Endothelial cell of umbilical vein (primary cell): Measurements from ENCODE around the gene TM4SF4. TPM values are rescaled to one million over a fixed set of nuclear protein-coding genes. Genes with fewer than 3 reads are reported as not detected.

ENCODE experiments used
- BruUV-seq: library from RNA; stranded (reverse); fragments of 400-500 nt; replicated peaks from 2 replicates; lab custom pipeline; 2021; lab: Mats Ljungman, UMichigan
- CTCF ChIA-PET: fragments of 300-600, 350-600 bp; sonication (Branson Sonifier 250); formaldehyde crosslinking; loops from one replicate; lab custom pipeline; 2021; ENCODE audit warnings: antibody characterized with exemption, inconsistent platforms; lab: Charles Lee
- POLR2A ChIA-PET: fragments of 300-600, 350-600 bp; sonication (Branson Sonifier 250); formaldehyde crosslinking; loops from one replicate; lab custom pipeline; 2021; ENCODE audit warnings: antibody characterized with exemption, inconsistent platforms; lab: Charles Lee
- DNase-seq: peaks from one replicate; pipeline ENCODE4 v3.0.0-alpha.2; 2011; ENCODE audit warnings: low read depth, low spot score
- FAIRE-seq: peaks from 2 replicates; lab custom pipeline; 2011; peaks lifted over from hg19 to GRCh38; lab: Jason Lieb, UNC
- H2AFZ ChIP-seq: 2 replicates; pipeline ENCODE4 v1.6.0; 2012; ENCODE audit warnings: low read depth, low read length, control low read depth, inconsistent platforms
- H3K27ac ChIP-seq: 2 replicates; pipeline ENCODE4 v1.5.1; 2011; ENCODE audit warnings: low read depth, mild to moderate bottlenecking, control low read depth, low read length, moderate library complexity; ENCODE audit not compliant: insufficient read depth
- H3K27me3 ChIP-seq, 2 experiments: 2 replicates each; pipeline versions ENCODE4 v1.6.0 to v1.6.1; 2011; ENCODE audit warnings: low read length in 2 of 2, mixed read lengths in 1 of 2; ENCODE audit not compliant: control insufficient read depth in 2 of 2, insufficient read depth in 2 of 2
- H3K36me3 ChIP-seq, 2 experiments: 2 replicates in 1 of 2; 3 replicates in 1 of 2; pipeline ENCODE4 v1.5.1; 2011; ENCODE audit warnings: low read length in 2 of 2, mild to moderate bottlenecking in 1 of 2, moderate library complexity in 1 of 2; ENCODE audit not compliant: control insufficient read depth in 2 of 2, insufficient read depth in 2 of 2; ENCODE audit errors: extremely low read depth in 1 of 2
- H3K4me1 ChIP-seq: 3 replicates; pipeline ENCODE4 v1.5.1; 2011; ENCODE audit warnings: mild to moderate bottlenecking, low read length; ENCODE audit not compliant: control insufficient read depth, insufficient read depth; ENCODE audit errors: extremely low read depth
- H3K4me2 ChIP-seq: 2 replicates; pipeline ENCODE4 v1.6.1; 2011; ENCODE audit warnings: low read length, control low read depth, mixed read lengths; ENCODE audit not compliant: insufficient read depth
- H3K4me3 ChIP-seq, 3 experiments: fragments of 200-600 bp in 1 of 3; sonication (generic), shearing (Covaris generic) in 1 of 3; replicated peaks in 1 of 3; 2 replicates each; pipeline ENCODE4 v1.5.1; 2011 to 2016; ENCODE audit warnings: control low read depth in 3 of 3, low read length in 3 of 3, mild to moderate bottlenecking in 2 of 3, inconsistent platforms in 1 of 3, low read depth in 1 of 3, moderate library complexity in 1 of 3; ENCODE audit not compliant: insufficient read depth in 1 of 3
- H3K79me2 ChIP-seq: 2 replicates; pipeline ENCODE4 v1.6.0; 2012; ENCODE audit warnings: low read length, inconsistent platforms; ENCODE audit not compliant: control insufficient read depth, insufficient read depth
- H3K9ac ChIP-seq: replicated peaks from 2 replicates; pipeline ENCODE3; 2011; ENCODE audit warnings: low read length, control low read depth; ENCODE audit not compliant: insufficient read depth; ENCODE audit errors: extremely low read depth
- H3K9me1 ChIP-seq: replicated peaks from 3 replicates; pipeline ENCODE4 v1.6.0; 2011; ENCODE audit warnings: mild to moderate bottlenecking, low read length; ENCODE audit not compliant: control insufficient read depth, insufficient read depth; ENCODE audit errors: extremely low read depth
- H3K9me3 ChIP-seq: replicated peaks from 2 replicates; pipeline ENCODE4 v1.5.1; 2012; ENCODE audit warnings: low read length, inconsistent platforms; ENCODE audit not compliant: control insufficient read depth, insufficient read depth
- H4K20me1 ChIP-seq: replicated peaks from 2 replicates; pipeline ENCODE3; 2011; ENCODE audit warnings: mild to moderate bottlenecking, low read length; ENCODE audit not compliant: control insufficient read depth, insufficient read depth; ENCODE audit errors: extremely low read depth
- EZH2 ChIP-seq: IDR thresholded peaks from 2 replicates; pipeline ENCODE4 v1.6.1; 2012; ENCODE audit warnings: borderline replicate concordance, low read depth, mild to moderate bottlenecking, moderate library complexity, low read length, inconsistent platforms; ENCODE audit not compliant: severe bottlenecking
- FOS ChIP-seq: IDR thresholded peaks from 2 replicates; pipeline ENCODE4 v1.6.1; 2011; ENCODE audit warnings: mild to moderate bottlenecking, low read length, moderate library complexity, borderline replicate concordance; ENCODE audit not compliant: insufficient read depth
- GATA2 ChIP-seq: IDR thresholded peaks from 2 replicates; pipeline ENCODE4 v1.7.0; 2011; ENCODE audit warnings: low read depth, mild to moderate bottlenecking, moderate library complexity, mixed read lengths, low read length; ENCODE audit not compliant: insufficient read length, insufficient read depth
- JUN ChIP-seq: IDR thresholded peaks from 2 replicates; pipeline ENCODE4 v1.6.1; 2011; ENCODE audit warnings: borderline replicate concordance, low read depth; ENCODE audit not compliant: insufficient read length, insufficient read depth
- MYC ChIP-seq: IDR thresholded peaks from one replicate; pipeline ENCODE4 v1.6.1; 2011; ENCODE audit warnings: mild to moderate bottlenecking, low read depth, low read length
- POLR2A ChIP-seq: IDR thresholded peaks from 2 replicates; pipeline ENCODE4 v1.6.1; 2012; ENCODE audit warnings: low read depth, mild to moderate bottlenecking, control low read depth, low read length
- POLR2AphosphoS5 ChIP-seq: IDR thresholded peaks from 2 replicates; pipeline ENCODE4 v1.6.1; 2012; ENCODE audit warnings: low read depth, mild to moderate bottlenecking, control low read depth, low read length, moderate library complexity; ENCODE audit not compliant: insufficient read depth
- dilution Hi-C: fragments of 300-500 bp; cut with MboI; formaldehyde crosslinking; loops from one replicate; pipeline ENCODE4 v1.15.0; 2019; ENCODE audit warnings: low sequenced_read_pairs; ENCODE audit not compliant: extremely low pct_ligation_motif_present
- intact Hi-C: fragments of 100-400 bp; cut with micrococcal nuclease; formaldehyde crosslinking; loops from one replicate; pipeline ENCODE4 v1.10.0; 2022
- polyA plus RNA-seq, 4 experiments: library from polyadenylated mRNA; depleted of rRNA in 3 of 4; stranded (reverse) in 3 of 4; unstranded in 1 of 4; fragments of >200 nt; gene quantifications; 2 replicates each; pipeline versions ENCODE4 v1.2.1 to v1.2.3, GENCODE V29; 2011 to 2012; ENCODE audit warnings: missing spikeins in 1 of 4
- total RNA-seq: library from RNA; stranded (reverse); gene quantifications from 2 replicates; pipeline ENCODE4 v1.2.3, GENCODE V29; 2021
- TF ChIP-seq, protein P1 (sequence below): IDR thresholded peaks from 2 replicates; pipeline ENCODE4 v1.6.1; 2011; ENCODE audit not compliant: insufficient read depth, insufficient read length
- TF ChIP-seq, protein P2 (sequence below), 2 donors: IDR thresholded peaks; 1 replicate in 1 of 2; 2 replicates in 1 of 2; pipeline ENCODE4 v1.5.1; 2011; ENCODE audit warnings: low read length in 2 of 2, mild to moderate bottlenecking in 2 of 2, moderate library complexity in 2 of 2, control low read depth in 1 of 2, inconsistent platforms in 1 of 2, low read depth in 1 of 2; ENCODE audit not compliant: insufficient read depth in 1 of 2; ENCODE audit errors: extremely low read depth in 1 of 2

Gene TM4SF4
- total and polyA plus RNA-seq, 2 donors (not counting 3 experiments of a cell fraction or from before 2014, with no cell fraction given): not detected

DNA sequence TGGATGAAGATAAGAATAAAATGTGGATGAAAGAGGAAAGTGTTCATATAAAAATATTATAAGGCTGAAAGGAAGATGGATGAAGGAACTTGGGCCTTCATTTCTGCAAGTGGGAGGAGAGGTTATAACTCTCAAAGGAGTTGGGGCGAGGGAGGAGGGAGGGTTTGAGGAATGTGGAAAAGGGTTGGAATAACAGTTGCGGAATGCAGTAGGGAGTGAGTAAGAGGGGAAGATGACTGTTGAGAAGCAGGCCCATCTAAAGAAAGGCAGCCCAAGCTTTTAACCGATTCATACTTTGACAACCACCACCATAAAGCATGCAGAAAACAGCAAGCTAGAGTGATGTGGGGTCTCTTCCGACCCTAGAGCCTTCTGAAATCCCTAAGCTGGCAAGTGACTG is 8.3 kb upstream of the TM4SF4 start:
- Histone ChIP-seq H3K4me3 (no peak overlapping the region), H3K9ac (no peak overlapping the region), H3K9me1 (no peaks in the 10 kb centered on the region), H3K9me3 (no peaks in the 10 kb centered on the region), H3K27ac (peak overlapping the region; percentile 17), H3K27me3 (no peaks in the 10 kb centered on the region), H3K4me1 (peaks cover 25% of the 10 kb centered on the region), H3K36me3 (no peaks in the 10 kb centered on the region), H2AFZ (peak overlapping the region; percentile 55), H3K79me2 (no peaks in the 10 kb centered on the region), H4K20me1 (no peaks in the 10 kb centered on the region), H3K4me2 (no peak overlapping the region)
- TF ChIP-seq FOS (peak; percentile 31), JUN (no peak)
- ChIA-PET CTCF (interaction anchor here (1.0 to 1.6 kb wide), 3 partner anchors 13 to 19 kb away, joined by 3 to 4 read pairs (median 3); no protein-coding TSS in a partner anchor), POLR2A (no interaction called here)
- FAIRE-seq (peak; percentile 55), DNase-seq (peak; percentile 15)
- intact Hi-C loops: no loop called here
- dilution Hi-C loops: no loop called here
- BruUV-seq: no TSS peak

DNA sequence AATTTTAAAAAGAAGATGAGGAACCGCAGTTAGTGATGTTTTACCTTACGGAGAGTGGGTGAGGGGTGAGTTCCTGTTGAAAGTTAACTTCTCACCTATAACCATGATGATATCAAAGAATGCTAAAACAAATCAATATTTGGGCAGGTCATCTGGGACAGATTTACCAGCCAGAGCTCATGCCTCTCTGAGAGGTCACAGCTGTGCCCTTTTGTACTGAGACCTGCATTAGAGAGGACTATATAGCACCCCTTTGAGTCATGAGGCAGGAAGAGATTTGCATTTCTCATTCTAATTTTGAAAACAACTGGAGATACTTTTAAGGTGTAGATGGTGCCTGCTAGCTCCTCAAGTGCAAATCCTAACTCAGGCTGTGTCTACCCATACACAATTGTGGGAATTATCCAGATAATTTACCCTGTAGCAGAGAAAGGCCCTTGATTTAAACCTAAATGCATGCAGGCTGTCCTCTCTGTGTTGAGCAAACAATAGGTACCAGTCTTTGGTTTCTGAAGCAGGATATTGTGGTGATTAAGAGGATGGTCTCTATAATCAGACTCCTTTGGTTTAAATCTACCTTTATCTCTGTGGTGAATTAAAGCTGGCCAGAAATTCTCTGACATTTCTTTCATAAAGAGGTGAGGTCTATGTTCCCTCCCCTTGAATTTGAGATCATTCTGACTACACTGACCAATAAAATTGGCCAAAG is 5.8 kb upstream of the TM4SF4 start:
- H2AFZ ChIP-seq: peak overlapping the region; percentile 4
- dilution Hi-C loops (no loop called here), intact Hi-C loops (no loop called here)
- H3K4me2 ChIP-seq: no peak overlapping the region
- H4K20me1 ChIP-seq: no peaks in the 10 kb centered on the region
- H3K9ac ChIP-seq: no peak overlapping the region
- TF ChIP-seq POLR2AphosphoS5: no peak
- no peak for TF ChIP-seq EZH2
- TF ChIP-seq, protein P1, sequence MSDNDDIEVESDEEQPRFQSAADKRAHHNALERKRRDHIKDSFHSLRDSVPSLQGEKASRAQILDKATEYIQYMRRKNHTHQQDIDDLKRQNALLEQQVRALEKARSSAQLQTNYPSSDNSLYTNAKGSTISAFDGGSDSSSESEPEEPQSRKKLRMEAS: no peak
- TF ChIP-seq GATA2: no peak
- TF ChIP-seq FOS: no peak
- TF ChIP-seq, protein P2, sequence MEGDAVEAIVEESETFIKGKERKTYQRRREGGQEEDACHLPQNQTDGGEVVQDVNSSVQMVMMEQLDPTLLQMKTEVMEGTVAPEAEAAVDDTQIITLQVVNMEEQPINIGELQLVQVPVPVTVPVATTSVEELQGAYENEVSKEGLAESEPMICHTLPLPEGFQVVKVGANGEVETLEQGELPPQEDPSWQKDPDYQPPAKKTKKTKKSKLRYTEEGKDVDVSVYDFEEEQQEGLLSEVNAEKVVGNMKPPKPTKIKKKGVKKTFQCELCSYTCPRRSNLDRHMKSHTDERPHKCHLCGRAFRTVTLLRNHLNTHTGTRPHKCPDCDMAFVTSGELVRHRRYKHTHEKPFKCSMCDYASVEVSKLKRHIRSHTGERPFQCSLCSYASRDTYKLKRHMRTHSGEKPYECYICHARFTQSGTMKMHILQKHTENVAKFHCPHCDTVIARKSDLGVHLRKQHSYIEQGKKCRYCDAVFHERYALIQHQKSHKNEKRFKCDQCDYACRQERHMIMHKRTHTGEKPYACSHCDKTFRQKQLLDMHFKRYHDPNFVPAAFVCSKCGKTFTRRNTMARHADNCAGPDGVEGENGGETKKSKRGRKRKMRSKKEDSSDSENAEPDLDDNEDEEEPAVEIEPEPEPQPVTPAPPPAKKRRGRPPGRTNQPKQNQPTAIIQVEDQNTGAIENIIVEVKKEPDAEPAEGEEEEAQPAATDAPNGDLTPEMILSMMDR (IDR thresholded peaks at IDR 0.05; ENCODE audit: extremely low read depth in 1 of 2, insufficient read depth in 1 of 2, low read depth in 1 of 2, low read length in 2 of 2): no peak
- no peak for TF ChIP-seq JUN
- no peak for TF ChIP-seq POLR2A
- TF ChIP-seq MYC: no peak
- no peaks in the 10 kb centered on the region for H3K36me3 ChIP-seq
- BruUV-seq: no TSS peak
- H3K4me1 ChIP-seq: peaks cover 33% of the 10 kb centered on the region
- no peaks in the 10 kb centered on the region for H3K79me2 ChIP-seq
- no peak overlapping the region for H3K27ac ChIP-seq
- H3K9me3 ChIP-seq: no peaks in the 10 kb centered on the region
- H3K9me1 ChIP-seq: no peaks in the 10 kb centered on the region
- H3K27me3 ChIP-seq: no peaks in the 10 kb centered on the region
- ChIA-PET POLR2A (interaction anchor here (0.6 to 1.4 kb wide), 2 partner anchors 48 to 97 kb away, joined by 3 read pairs; no protein-coding TSS in a partner anchor), CTCF (interaction anchor here (1.0 to 2.7 kb wide), 3 partner anchors 11 to 20 kb away, joined by 3 to 18 read pairs (median 3); no protein-coding TSS in a partner anchor)
- DNase-seq (peak; percentile 25), FAIRE-seq (peak; percentile 77)
- no peak overlapping the region for H3K4me3 ChIP-seq
